ENCODE results near the gene CRNKL1.
A peak's percentile ranks its signal among the peaks of the same experiment; 100 is the strongest.

Gene CRNKL1

DNA sequence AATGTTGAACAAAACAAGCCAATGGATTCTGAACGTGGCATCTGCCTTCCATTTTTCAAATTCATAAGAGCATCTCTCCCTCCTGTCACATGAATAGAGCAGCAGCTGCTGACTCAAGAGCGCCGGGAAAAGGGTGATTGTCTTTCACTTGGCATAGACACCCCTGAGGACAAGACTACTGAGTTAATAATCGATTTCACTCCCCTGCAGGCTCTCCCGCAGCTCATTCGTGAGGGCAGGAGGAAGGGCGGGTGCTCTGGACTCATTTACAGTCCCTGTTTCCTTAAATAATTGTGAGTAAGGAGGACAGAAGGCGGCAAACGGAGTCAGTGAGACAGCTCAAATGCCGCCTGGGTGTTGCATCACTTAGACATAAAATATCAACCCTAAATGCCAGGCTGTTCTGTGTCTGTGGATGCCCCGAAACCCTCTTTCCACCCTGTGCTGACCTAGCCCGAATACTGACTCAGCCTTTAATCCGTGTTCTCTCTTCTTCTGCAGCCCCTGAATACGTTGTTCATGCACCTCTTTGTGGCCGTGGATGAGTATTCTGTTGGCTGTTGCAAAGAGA, 21.6 kb upstream of the CRNKL1 start:
- Histone ChIP-seq H2AFZ (ENCODE audit: low read length) (peak overlapping the region; percentile 73), H3K4me2 (ENCODE audit: insufficient read depth, low read length, poor library complexity, severe bottlenecking) (no peak overlapping the region), H3K23ac (ENCODE audit: low read depth, low read length, poor library complexity) (no peak overlapping the region), H3K18ac (ENCODE audit: low read length) (peak overlapping the region; percentile 28), H3K79me1 (ENCODE audit: low read depth, low read length) (no peaks in the 10 kb centered on the region), H3K27ac (replicated peaks; ENCODE audit: low read length) (no peak overlapping the region), H3K9ac (ENCODE audit: low read depth, low read length, poor library complexity) (no peak overlapping the region), H4K8ac (ENCODE audit: low read depth, low read length) (no peak overlapping the region), H2BK120ac (ENCODE audit: low read depth, low read length) (no peak overlapping the region), H3K36me3 (replicated peaks in 1 of 2; ENCODE audit: control insufficient read depth in 2 of 2, insufficient read depth in 2 of 2, low read length in 2 of 2) (no peaks in the 10 kb centered on the region), H4K91ac (ENCODE audit: low read depth, low read length, poor library complexity) (no peak overlapping the region), H3K4me3 (ENCODE audit: low read length in 2 of 2) (no peak overlapping the region), H2BK5ac (ENCODE audit: low read length) (no peak overlapping the region), H3K4me1 (ENCODE audit: control insufficient read depth in 2 of 2, insufficient read depth in 1 of 2, low read depth in 1 of 2, low read length in 2 of 2) (no peaks in the 10 kb centered on the region), H2BK15ac (ENCODE audit: low read length) (no peak overlapping the region), H3K4ac (ENCODE audit: low read length) (no peak overlapping the region), H2BK12ac (ENCODE audit: low read length) (no peak overlapping the region), H3K27me3 (ENCODE audit: control insufficient read depth in 3 of 3, insufficient read depth in 3 of 3, low read depth in 1 of 3, low read length in 3 of 3) (peaks cover 0 to 9% (median 0%) of the 10 kb centered on the region in 3 experiments), H2AK5ac (ENCODE audit: low read depth, low read length) (no peak overlapping the region), H3K9me3 (replicated peaks in 1 of 2; ENCODE audit: control insufficient read depth in 2 of 2, insufficient read depth in 1 of 2, low read depth in 1 of 2, low read length in 2 of 2) (no peaks in the 10 kb centered on the region), H3K14ac (ENCODE audit: low read length) (no peak overlapping the region)
- no peak for DNase-seq (ENCODE audit: low spot score)
- WGBS, 2 donors (ENCODE audit: extremely low coverage in 2 of 2, insufficient read length in 2 of 2, insufficient replicate concordance in 1 of 2) = no CpG with 5 or more reads among the region's 15 CpGs

DNA sequence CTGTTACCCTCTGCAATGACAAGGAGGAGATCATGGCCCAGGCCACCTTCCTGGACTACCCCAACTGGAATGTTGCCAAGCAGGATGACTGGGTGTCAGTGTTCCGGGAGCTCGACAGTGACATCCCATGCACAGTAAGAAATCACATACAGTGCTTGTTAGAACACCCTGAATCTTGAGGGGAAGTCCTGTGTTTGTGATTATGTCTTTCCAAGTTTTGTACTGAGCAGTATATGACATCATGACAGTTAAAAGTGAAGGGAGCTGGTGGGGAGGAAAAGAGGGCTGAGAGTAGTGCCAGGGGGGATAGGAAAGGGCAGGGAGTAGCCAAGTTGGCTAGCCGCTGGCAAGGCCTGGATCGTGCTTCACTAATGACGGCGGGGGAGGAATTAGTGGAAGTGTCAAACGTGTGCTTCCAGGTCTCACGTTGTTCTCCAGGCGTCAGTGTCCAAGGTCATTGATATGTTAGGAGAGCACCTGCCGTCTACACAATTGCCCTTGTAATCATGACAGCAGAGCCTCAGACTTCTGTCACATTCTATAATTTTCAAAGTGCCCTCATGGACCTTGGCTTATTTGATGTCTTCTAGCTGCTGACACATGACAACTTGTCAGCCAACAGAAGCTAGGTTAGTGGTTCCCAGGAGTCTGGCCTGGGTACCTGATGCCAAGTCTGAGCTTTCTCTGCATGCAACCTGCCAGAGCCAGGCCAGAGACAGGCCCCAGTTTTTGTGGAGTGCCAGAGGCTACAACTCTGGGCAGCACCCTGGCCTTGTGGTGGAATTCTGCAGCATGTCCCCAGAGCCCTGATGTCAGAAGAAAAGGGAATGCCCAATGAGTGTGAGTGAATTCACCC, 18.8 kb upstream of the CRNKL1 start:
- H3K27ac ChIP-seq (replicated peaks; ENCODE audit: low read length) = no peak overlapping the region
- H2AFZ ChIP-seq (ENCODE audit: low read length) = no peak overlapping the region
- no peak overlapping the region for H2BK15ac ChIP-seq (ENCODE audit: low read length)
- H2AK5ac ChIP-seq (ENCODE audit: low read depth, low read length) = no peak overlapping the region
- no peaks in the 10 kb centered on the region for H3K36me3 ChIP-seq (replicated peaks in 1 of 2; ENCODE audit: control insufficient read depth in 2 of 2, insufficient read depth in 2 of 2, low read length in 2 of 2)
- H3K4me2 ChIP-seq (ENCODE audit: insufficient read depth, low read length, poor library complexity, severe bottlenecking) = no peak overlapping the region
- H3K4me3 ChIP-seq (ENCODE audit: low read length in 2 of 2) = no peak overlapping the region
- H2BK5ac ChIP-seq (ENCODE audit: low read length) = no peak overlapping the region
- H3K9ac ChIP-seq (ENCODE audit: low read depth, low read length, poor library complexity) = no peak overlapping the region
- H3K4me1 ChIP-seq (ENCODE audit: control insufficient read depth in 2 of 2, insufficient read depth in 1 of 2, low read depth in 1 of 2, low read length in 2 of 2) = no peaks in the 10 kb centered on the region
- H3K9me3 ChIP-seq (replicated peaks in 1 of 2; ENCODE audit: control insufficient read depth in 2 of 2, insufficient read depth in 1 of 2, low read depth in 1 of 2, low read length in 2 of 2) = no peaks in the 10 kb centered on the region
- no peak overlapping the region for H3K14ac ChIP-seq (ENCODE audit: low read length)
- no peak for DNase-seq (ENCODE audit: low spot score)
- no peak overlapping the region for H2BK120ac ChIP-seq (ENCODE audit: low read depth, low read length)
- WGBS, 2 donors (ENCODE audit: extremely low coverage in 2 of 2, insufficient read length in 2 of 2, insufficient replicate concordance in 1 of 2) = no CpG with 5 or more reads among the region's 10 CpGs
- H4K91ac ChIP-seq (ENCODE audit: low read depth, low read length, poor library complexity) = no peak overlapping the region
- H4K8ac ChIP-seq (ENCODE audit: low read depth, low read length) = no peak overlapping the region
- H3K27me3 ChIP-seq (ENCODE audit: control insufficient read depth in 3 of 3, insufficient read depth in 3 of 3, low read depth in 1 of 3, low read length in 3 of 3) = peaks cover 0 to 2% (median 0%) of the 10 kb centered on the region in 3 experiments
- H3K79me1 ChIP-seq (ENCODE audit: low read depth, low read length) = no peaks in the 10 kb centered on the region
- H2BK12ac ChIP-seq (ENCODE audit: low read length) = no peak overlapping the region
- H3K4ac ChIP-seq (ENCODE audit: low read length) = no peak overlapping the region
- no peak overlapping the region for H3K23ac ChIP-seq (ENCODE audit: low read depth, low read length, poor library complexity)
- H3K18ac ChIP-seq (ENCODE audit: low read length) = no peak overlapping the region

DNA sequence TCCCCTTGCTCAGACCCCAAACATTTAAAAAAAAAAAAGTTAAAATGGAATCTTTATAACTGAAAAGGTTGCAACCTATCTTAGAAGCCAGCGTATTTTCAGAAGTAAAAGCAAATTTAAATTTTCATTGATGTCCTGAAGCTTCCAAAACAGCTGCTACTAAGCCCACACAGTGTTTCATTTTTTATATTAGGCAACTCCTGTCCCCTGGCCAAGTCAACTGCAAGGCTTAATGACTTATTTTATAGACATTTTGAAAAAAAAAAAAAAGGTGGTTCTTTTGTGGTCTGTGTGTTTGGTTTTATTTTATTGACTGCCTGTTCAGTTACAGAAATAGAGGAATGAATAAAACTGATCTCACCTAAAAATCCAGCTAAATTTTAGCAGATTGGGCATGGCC, 13.1 kb upstream of the CRNKL1 start:
- Histone ChIP-seq H3K4me1 (ENCODE audit: control insufficient read depth in 2 of 2, insufficient read depth in 1 of 2, low read depth in 1 of 2, low read length in 2 of 2) (no peaks in the 10 kb centered on the region), H2AFZ (ENCODE audit: low read length) (no peak overlapping the region), H4K91ac (ENCODE audit: low read depth, low read length, poor library complexity) (no peak overlapping the region), H3K9ac (ENCODE audit: low read depth, low read length, poor library complexity) (no peak overlapping the region), H4K8ac (ENCODE audit: low read depth, low read length) (no peak overlapping the region), H3K9me3 (replicated peaks in 1 of 2; ENCODE audit: control insufficient read depth in 2 of 2, insufficient read depth in 1 of 2, low read depth in 1 of 2, low read length in 2 of 2) (no peaks in the 10 kb centered on the region), H3K18ac (ENCODE audit: low read length) (no peak overlapping the region), H3K4me3 (ENCODE audit: low read length in 2 of 2) (no peak overlapping the region), H3K23ac (ENCODE audit: low read depth, low read length, poor library complexity) (no peak overlapping the region), H3K79me1 (ENCODE audit: low read depth, low read length) (no peaks in the 10 kb centered on the region), H2BK12ac (ENCODE audit: low read length) (no peak overlapping the region), H2BK15ac (ENCODE audit: low read length) (no peak overlapping the region), H3K4ac (ENCODE audit: low read length) (no peak overlapping the region), H2BK5ac (ENCODE audit: low read length) (no peak overlapping the region), H2AK5ac (ENCODE audit: low read depth, low read length) (no peak overlapping the region), H3K27me3 (ENCODE audit: control insufficient read depth in 3 of 3, insufficient read depth in 3 of 3, low read depth in 1 of 3, low read length in 3 of 3) (peaks cover 0 to 5% (median 0%) of the 10 kb centered on the region in 3 experiments), H3K36me3 (replicated peaks in 1 of 2; ENCODE audit: control insufficient read depth in 2 of 2, insufficient read depth in 2 of 2, low read length in 2 of 2) (no peaks in the 10 kb centered on the region), H3K4me2 (ENCODE audit: insufficient read depth, low read length, poor library complexity, severe bottlenecking) (no peak overlapping the region), H2BK120ac (ENCODE audit: low read depth, low read length) (no peak overlapping the region), H3K27ac (replicated peaks; ENCODE audit: low read length) (no peak overlapping the region), H3K14ac (ENCODE audit: low read length) (no peak overlapping the region)
- no CpG with 5 or more reads among the region's 1 CpG for WGBS, 2 donors (ENCODE audit: extremely low coverage in 2 of 2, insufficient read length in 2 of 2, insufficient replicate concordance in 1 of 2)
- DNase-seq (ENCODE audit: low spot score) = no peak

DNA sequence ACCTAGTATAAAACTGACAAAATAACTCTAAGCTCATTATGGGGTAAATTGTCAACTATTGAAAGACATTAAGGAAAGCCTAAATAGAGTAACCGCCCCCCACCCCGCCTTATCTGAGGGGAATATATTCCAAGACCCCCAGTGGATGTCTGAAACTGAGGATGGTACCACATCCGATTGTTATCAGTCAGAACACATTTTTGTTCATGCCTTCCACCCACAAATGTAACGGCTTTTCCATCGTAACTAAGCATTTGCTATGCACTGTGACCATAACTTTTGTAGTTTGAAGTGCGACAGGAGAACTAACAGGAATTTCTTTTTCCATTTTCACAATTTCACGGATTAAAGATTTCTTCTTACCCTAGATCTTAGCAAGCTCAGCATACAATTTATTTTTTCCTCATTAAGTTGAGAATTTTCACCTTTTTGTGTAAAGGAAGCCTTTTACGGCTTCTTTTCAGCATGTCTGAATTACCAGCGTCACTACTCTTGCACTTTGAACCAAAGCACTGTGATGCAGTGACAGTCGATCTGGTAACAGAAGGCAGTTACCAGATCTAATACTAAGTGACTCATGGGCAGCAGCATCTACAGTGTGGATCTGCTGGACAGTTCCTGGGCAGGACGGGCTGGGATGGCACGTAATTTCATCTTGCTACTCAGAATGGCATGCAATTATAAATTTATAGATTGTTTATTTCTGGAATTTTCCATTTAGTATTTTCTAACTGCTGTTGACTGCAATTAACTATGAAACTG, 11.9 kb upstream of the CRNKL1 start:
- H3K79me1 ChIP-seq (ENCODE audit: low read depth, low read length) = no peaks in the 10 kb centered on the region
- no peak overlapping the region for H3K18ac ChIP-seq (ENCODE audit: low read length)
- H2AFZ ChIP-seq (ENCODE audit: low read length) = no peak overlapping the region
- no peak overlapping the region for H2BK12ac ChIP-seq (ENCODE audit: low read length)
- no peak overlapping the region for H2AK5ac ChIP-seq (ENCODE audit: low read depth, low read length)
- no peak overlapping the region for H4K91ac ChIP-seq (ENCODE audit: low read depth, low read length, poor library complexity)
- no peak overlapping the region for H3K4me2 ChIP-seq (ENCODE audit: insufficient read depth, low read length, poor library complexity, severe bottlenecking)
- H3K23ac ChIP-seq (ENCODE audit: low read depth, low read length, poor library complexity) = no peak overlapping the region
- no CpG with 5 or more reads among the region's 12 CpGs for WGBS, 2 donors (ENCODE audit: extremely low coverage in 2 of 2, insufficient read length in 2 of 2, insufficient replicate concordance in 1 of 2)
- DNase-seq (ENCODE audit: low spot score) = no peak
- H3K4ac ChIP-seq (ENCODE audit: low read length) = no peak overlapping the region
- H3K27me3 ChIP-seq (ENCODE audit: control insufficient read depth in 3 of 3, insufficient read depth in 3 of 3, low read depth in 1 of 3, low read length in 3 of 3) = peaks cover 0 to 5% (median 0%) of the 10 kb centered on the region in 3 experiments
- no peak overlapping the region for H4K8ac ChIP-seq (ENCODE audit: low read depth, low read length)
- H2BK15ac ChIP-seq (ENCODE audit: low read length) = no peak overlapping the region
- no peaks in the 10 kb centered on the region for H3K4me1 ChIP-seq (ENCODE audit: control insufficient read depth in 2 of 2, insufficient read depth in 1 of 2, low read depth in 1 of 2, low read length in 2 of 2)
- no peak overlapping the region for H3K14ac ChIP-seq (ENCODE audit: low read length)
- H3K27ac ChIP-seq (replicated peaks; ENCODE audit: low read length) = no peak overlapping the region
- no peak overlapping the region for H2BK120ac ChIP-seq (ENCODE audit: low read depth, low read length)
- no peaks in the 10 kb centered on the region for H3K36me3 ChIP-seq (replicated peaks in 1 of 2; ENCODE audit: control insufficient read depth in 2 of 2, insufficient read depth in 2 of 2, low read length in 2 of 2)
- H2BK5ac ChIP-seq (ENCODE audit: low read length) = no peak overlapping the region
- no peak overlapping the region for H3K9ac ChIP-seq (ENCODE audit: low read depth, low read length, poor library complexity)
- no peak overlapping the region for H3K4me3 ChIP-seq (ENCODE audit: low read length in 2 of 2)
- H3K9me3 ChIP-seq (replicated peaks in 1 of 2; ENCODE audit: control insufficient read depth in 2 of 2, insufficient read depth in 1 of 2, low read depth in 1 of 2, low read length in 2 of 2) = no peaks in the 10 kb centered on the region

Data from neuronal stem cell (in vitro differentiated cells).